ENCODE data around the gene ZBTB7C. TPM values are rescaled to one million over a fixed set of nuclear protein-coding genes. Genes with fewer than 3 reads are reported as not detected.
A peak's percentile ranks its signal among the peaks of the same experiment; 100 is the strongest.

ZBTB7C gene
- total RNA-seq, 2 donors from 2014 or later: not detected

- DNase-seq (ENCODE audit: low spot score in 2 of 2) (no peak), ATAC-seq (no peak)
- no peaks in the 10 kb centered on the region for H3K36me3 Mint-ChIP-seq
- peak overlapping the region in 1 of 2 donors; percentile 75 for H3K27ac Mint-ChIP-seq
- no peaks in the 10 kb centered on the region for H3K9me3 Mint-ChIP-seq
Observed at GRCh38 chr18:48073211-48073930, 335.8 kb downstream of the ZBTB7C start.

DNA sequence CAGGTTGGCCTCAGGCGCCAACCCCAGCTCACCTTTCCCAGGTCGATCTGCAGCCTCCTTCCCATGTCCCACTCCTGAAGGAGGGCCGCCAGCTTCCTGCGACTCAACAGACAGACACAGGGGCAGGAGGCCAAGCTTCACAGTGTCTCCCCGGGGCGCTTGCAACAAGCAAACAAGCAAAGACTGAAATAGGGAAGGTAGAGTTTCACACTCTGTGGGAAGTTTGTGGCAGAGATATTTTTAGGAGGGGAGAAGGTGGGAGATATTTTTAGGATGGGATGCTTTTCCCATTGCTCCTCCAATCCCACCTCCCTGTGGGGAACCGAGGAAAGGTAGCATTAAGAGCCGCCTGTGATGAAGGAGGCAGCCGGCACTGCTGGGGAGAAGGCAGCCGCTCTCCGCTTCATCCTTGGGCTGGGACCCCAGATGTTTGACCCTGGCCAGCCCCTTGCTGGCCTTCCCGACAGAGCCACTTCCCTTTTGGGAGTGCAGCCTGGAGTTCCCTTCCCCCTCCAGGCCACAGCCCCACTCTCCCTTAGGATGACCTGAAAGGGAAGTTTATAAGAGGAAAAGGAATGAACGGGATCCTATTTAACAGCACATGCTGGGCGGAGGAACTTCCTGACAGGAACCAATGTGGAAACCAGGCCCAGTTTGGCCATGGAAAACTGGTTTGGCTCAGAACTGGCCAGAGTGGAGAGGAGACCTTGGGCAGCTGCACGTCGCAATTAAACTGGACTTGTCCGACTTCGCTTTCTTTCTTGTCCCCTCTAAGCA lies 336.6 kb downstream of the ZBTB7C start:
- no peak for ATAC-seq

GRCh38 chr18:48068916-48069445 lies 340.2 kb downstream of the ZBTB7C start:
- ATAC-seq (no peak), DNase-seq (ENCODE audit: low spot score in 2 of 2) (no peak)
- Mint-ChIP-seq H3K27ac (no peak overlapping the region), H3K9me3 (no peaks in the 10 kb centered on the region), H3K36me3 (no peaks in the 10 kb centered on the region)

More for the DNA sequence above, 336.6 kb downstream of the ZBTB7C start:
- no peaks in the 10 kb centered on the region for H3K9me3 Mint-ChIP-seq
- no peak overlapping the region for H3K27ac Mint-ChIP-seq
- no peaks in the 10 kb centered on the region for H3K36me3 Mint-ChIP-seq
- no peak for DNase-seq (ENCODE audit: low spot score in 2 of 2)

- no peaks in the 10 kb centered on the region for H3K36me3 Mint-ChIP-seq
- no peak overlapping the region for H3K27ac Mint-ChIP-seq
- no peak for DNase-seq (ENCODE audit: low spot score in 2 of 2)
- no peak for ATAC-seq
- H3K9me3 Mint-ChIP-seq: no peaks in the 10 kb centered on the region
Observed at GRCh38 chr18:48066225-48066652, 342.9 kb downstream of the ZBTB7C start.

- no peak overlapping the region for H3K27ac Mint-ChIP-seq
- DNase-seq (ENCODE audit: low spot score in 2 of 2): no peak
- no peaks in the 10 kb centered on the region for H3K9me3 Mint-ChIP-seq
- no peak for ATAC-seq
- no peaks in the 10 kb centered on the region for H3K36me3 Mint-ChIP-seq
Observed at GRCh38 chr18:48065601-48065995, 343.6 kb downstream of the ZBTB7C start.

DNA sequence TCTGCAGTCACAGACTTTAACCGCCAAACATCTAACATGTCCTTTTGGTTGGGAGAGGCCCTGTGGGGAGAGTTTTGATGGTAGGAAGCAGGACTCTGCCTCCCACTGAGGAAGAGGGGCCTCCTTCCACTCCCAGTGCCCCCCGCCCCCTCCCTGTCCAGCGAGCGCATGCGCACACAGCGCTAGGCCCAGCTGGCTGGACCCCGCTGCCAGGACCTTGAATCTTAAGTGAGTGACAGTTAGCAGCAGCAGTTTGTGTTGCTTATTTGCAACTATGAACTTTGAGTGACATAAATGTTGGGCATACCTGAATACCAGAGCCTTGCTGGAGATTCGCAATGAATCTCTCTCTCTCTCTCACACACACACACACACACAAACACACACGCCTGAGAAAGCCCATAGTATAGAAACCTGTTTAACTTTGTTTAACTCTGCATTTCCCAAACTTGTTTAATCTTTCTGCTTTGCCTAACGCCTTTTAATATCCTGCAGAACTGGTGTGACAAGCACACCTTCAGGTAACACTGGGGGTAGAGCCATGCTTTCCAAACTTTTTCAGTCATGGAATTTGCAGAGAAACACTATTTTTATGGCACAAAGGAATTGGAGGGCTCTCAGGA lies 344.1 kb downstream of the ZBTB7C start:
- Mint-ChIP-seq H3K36me3 (no peaks in the 10 kb centered on the region), H3K9me3 (no peaks in the 10 kb centered on the region), H3K27ac (no peak overlapping the region)
- DNase-seq (ENCODE audit: low spot score in 2 of 2) (no peak), ATAC-seq (no peak)

DNA sequence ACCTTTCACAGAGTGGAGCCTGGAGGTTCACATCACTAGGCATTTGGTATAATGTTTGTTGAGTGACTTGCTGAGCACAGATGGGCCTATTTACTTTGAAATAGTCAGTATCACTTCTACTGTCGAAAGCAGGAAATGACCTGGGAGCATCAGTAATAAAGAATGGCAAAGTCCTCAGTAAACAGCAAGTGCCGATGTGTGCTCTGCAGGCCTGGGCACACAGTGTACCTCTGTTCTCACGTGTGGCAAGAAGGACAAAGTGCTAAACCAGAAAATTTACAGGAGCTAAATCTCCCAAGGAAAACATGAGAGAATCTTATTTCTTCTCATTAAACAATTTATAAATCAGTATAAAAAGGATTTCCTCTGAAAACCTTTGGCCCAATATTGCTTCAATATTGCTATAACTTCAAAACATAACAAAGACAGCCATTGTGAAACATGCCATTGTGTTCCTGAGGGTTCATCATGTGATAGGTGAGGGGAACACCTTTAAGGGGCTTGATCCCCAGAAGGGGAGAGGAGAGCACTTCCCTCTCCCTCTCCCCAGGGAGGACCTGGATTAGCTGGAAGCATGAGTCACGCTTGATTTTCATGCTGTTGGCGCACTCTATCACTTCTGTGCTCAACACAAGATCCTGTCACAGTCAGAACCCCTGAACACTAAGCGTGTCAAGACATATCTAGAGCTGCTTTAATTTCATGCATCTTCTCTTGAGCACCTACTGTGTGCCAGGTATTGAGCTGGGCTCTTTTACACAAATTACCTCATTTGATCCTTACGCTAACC lies 347.2 kb downstream of the ZBTB7C start:
- H3K36me3 Mint-ChIP-seq: no peaks in the 10 kb centered on the region
- ATAC-seq (no peak), DNase-seq (ENCODE audit: low spot score in 2 of 2) (no peak)
- no peak overlapping the region for H3K27ac Mint-ChIP-seq
- H3K9me3 Mint-ChIP-seq: no peaks in the 10 kb centered on the region

DNA sequence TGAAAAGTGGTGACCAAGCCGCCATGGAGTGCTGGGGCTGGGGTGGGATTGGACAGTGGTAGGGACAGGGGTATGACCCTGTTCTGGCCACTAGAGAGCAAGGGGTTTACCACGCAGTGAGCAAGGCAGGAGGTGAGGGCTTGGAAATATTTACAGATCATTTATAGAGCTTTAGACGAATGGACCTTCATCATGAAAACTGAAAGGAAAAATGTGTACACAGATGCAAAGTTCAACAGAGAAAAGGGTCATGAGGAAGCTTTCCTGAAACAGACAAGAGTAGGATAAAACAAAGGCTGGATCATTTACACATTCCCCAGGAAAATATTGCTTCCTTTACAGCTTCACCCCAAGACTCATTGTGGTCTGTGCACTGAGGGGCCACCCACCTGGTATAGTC lies 348.2 kb downstream of the ZBTB7C start:
- no peak for ATAC-seq
- no peak for DNase-seq (ENCODE audit: low spot score in 2 of 2)
- Mint-ChIP-seq H3K36me3 (no peaks in the 10 kb centered on the region), H3K9me3 (no peaks in the 10 kb centered on the region), H3K27ac (no peak overlapping the region)

- ATAC-seq (no peak), DNase-seq (ENCODE audit: low spot score in 2 of 2) (no peak)
- Mint-ChIP-seq H3K9me3 (no peaks in the 10 kb centered on the region), H3K27ac (no peak overlapping the region), H3K36me3 (no peaks in the 10 kb centered on the region)
Observed at GRCh38 chr18:48060346-48060745, 348.8 kb downstream of the ZBTB7C start.

DNA sequence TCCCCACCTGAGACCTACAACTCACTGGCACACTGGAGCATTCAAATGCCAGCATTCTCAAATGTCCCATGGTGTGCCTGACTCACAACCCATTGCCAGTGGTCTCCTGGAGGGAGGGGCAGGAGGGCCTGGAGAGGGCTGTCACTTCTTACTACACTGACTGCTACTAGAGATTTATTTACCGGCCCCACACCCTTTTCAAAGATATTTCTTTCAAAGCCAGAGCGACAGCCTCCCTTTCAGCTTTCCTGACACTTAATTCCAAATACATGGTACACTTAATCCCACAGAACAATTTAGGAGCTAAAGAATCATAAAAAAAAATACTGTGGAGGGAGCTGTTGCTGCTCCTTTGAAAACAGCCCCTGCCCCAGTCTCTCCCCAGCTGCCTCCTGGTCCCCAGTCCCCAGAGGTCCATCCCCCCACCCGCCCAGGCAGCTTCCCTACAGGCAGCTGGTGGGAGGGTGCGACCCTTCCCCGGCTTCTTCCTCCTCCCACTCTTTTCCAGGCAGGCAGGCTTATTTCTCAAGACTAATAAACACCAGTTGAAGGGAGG lies 349.6 kb downstream of the ZBTB7C start:
- Mint-ChIP-seq H3K27ac (no peak overlapping the region), H3K36me3 (no peaks in the 10 kb centered on the region), H3K9me3 (no peaks in the 10 kb centered on the region)
- ATAC-seq: no peak
- no peak for DNase-seq (ENCODE audit: low spot score in 2 of 2)

- Mint-ChIP-seq H3K27ac (no peak overlapping the region), H3K9me3 (no peaks in the 10 kb centered on the region)
Observed at GRCh38 chr18:48058486-48058885, 350.7 kb downstream of the ZBTB7C start.

DNA sequence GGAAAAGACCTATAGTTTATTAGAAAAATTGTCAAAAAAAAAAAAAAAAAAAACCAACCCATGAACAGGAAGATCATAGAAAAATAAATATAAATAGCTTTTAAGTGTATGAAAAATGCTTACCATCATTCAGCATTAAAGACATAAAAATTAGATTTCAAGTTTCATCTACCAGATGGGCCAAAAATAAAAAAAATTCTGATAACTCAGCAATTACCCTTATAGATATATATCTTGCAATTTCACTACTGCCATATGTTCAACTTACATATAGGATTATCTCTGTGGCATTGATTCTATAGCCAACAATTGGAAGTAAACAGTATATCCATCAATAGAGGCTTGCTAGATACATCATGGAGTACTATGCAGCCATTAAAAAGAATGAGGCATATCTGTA lies 352.2 kb downstream of the ZBTB7C start:
- H3K9me3 Mint-ChIP-seq: no peaks in the 10 kb centered on the region
- DNase-seq (ENCODE audit: low spot score in 2 of 2) (no peak), ATAC-seq (no peak)
- H3K36me3 Mint-ChIP-seq: no peaks in the 10 kb centered on the region
- no peak overlapping the region for H3K27ac Mint-ChIP-seq

More at GRCh38 chr18:48058486-48058885, 350.7 kb downstream of the ZBTB7C start:
- no peaks in the 10 kb centered on the region for H3K36me3 Mint-ChIP-seq
- DNase-seq (ENCODE audit: low spot score in 2 of 2) (no peak), ATAC-seq (no peak)

DNA sequence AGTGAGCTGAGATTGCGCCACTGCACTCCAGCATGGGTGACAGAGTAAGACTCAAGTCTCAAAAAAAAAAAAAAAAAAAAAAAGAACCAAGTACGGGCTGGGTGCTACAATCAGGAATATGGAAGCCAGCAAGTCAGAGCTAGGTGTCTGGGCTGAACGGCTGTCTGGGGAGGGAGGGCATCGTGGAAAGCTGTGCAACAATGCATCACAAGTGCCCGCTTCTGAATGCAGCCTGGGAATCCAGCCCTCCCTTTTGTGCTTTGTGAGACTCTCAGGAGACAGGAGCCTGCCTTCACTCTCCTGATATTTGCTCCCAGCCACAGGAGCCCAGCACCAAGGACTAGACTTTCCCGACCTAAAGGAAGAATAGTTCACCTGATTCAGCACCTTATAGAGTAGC lies 353.8 kb downstream of the ZBTB7C start:
- ATAC-seq: no peak
- Mint-ChIP-seq H3K9me3 (no peaks in the 10 kb centered on the region), H3K36me3 (no peaks in the 10 kb centered on the region), H3K27ac (no peak overlapping the region)
- DNase-seq (ENCODE audit: low spot score in 2 of 2): no peak

DNA sequence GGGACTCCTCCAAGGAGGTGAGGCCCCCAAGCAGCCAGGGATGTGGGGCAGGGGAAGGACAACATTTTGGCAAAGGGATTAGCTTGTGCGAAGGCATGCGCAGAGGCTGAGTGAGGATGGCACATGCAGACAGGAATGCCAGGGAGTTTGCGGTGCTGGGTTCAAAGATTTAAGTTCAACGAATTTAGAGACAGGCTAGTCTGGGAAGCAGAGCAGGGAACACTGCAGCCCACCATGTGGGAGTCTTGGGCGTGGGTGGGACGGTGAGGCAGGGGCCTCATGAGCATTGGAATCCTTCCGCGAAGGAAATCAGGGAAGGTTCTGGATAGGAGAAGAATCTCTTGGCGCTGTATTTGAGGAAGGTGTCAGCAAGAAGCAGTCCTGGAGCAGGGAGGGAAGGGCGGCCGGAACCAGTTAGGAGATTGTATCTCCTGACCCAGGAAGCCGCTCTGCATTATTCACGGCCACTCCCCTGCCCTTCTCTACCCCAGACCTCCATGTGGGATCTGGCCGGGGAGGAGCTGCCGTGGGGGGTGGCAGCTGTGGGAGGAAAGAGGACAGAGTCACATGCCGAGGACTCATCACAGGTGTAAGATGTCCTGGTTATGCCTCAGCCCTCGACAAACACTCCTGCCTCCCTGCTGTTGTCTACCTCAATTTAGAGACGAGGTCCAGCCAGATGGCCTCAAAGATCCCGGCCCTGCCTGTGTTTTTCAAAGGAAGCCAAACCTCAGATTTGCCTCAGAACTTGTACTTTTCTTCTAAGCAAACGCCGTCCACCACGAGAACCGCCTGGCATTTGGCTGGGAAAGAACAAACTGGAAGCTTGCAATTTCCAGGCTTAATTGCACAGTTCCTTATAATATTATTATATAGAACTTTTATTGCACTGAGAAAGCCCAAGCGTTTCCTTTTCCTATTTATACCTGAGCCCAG lies 355.0 kb downstream of the ZBTB7C start:
- ATAC-seq (no peak), DNase-seq (ENCODE audit: low spot score in 2 of 2) (no peak)
- Mint-ChIP-seq H3K36me3 (no peaks in the 10 kb centered on the region), H3K27ac (no peak overlapping the region), H3K9me3 (no peaks in the 10 kb centered on the region)

- Mint-ChIP-seq H3K36me3 (no peaks in the 10 kb centered on the region), H3K9me3 (no peaks in the 10 kb centered on the region), H3K27ac (no peak overlapping the region)
- ATAC-seq (no peak), DNase-seq (ENCODE audit: low spot score in 2 of 2) (no peak)
Observed at GRCh38 chr18:48052842-48053241, 356.3 kb downstream of the ZBTB7C start.
